H1 (cell line): ENCODE measurements around the gene SLC35B2. TPM values are rescaled to one million over a fixed set of nuclear protein-coding genes. Genes with fewer than 3 reads are reported as not detected.
A peak's percentile ranks its signal among the peaks of the same experiment; 100 is the strongest.

ENCODE experiments used
- microRNA counts: library from miRNA; unstranded; fragments of <30 nt; microRNA quantifications from one replicate; lab custom pipeline; 2015
- polyA plus RNA-seq, 7 experiments: library from polyadenylated mRNA; depleted of rRNA in 3 of 7; stranded (reverse) in 5 of 7; unstranded in 2 of 7; fragments of >200 nt in 5 of 7; fragments of 200-250 nt in 2 of 7; gene quantifications; 1 replicate in 5 of 7; 2 replicates in 1 of 7; 4 replicates in 1 of 7; pipeline versions ENCODE4 v1.2.1 to v1.2.3, GENCODE V29; 2011 to 2013; ENCODE audit warnings: missing spikeins in 2 of 7, mixed read lengths in 2 of 7
- small RNA-seq: library from polyadenylated mRNA; stranded (forward); fragments of <200 nt; extraction: miRNeasy Mini kit (QIAGEN cat#:217004); gene quantifications from one replicate; pipeline ENCODE3, GENCODE V24; 2013; ENCODE audit not compliant: insufficient read depth
- total RNA-seq: library from RNA; stranded (reverse); fragmentation: NEBNext Ultra II Directional; extraction: Animal tissue kit (Norgen Biotek cat#: 25700); gene quantifications from 2 replicates; pipeline ENCODE4 v1.2.1, GENCODE V29; 2021

SLC35B2 gene
- total and polyA plus RNA-seq, 2 of the 8 experiments (the other 6 are each of a cell fraction or from before 2014, with no cell fraction given): 29.5 to 65.0 TPM

MicroRNAs within 50 kb of the gene (microRNA counts, 767-probe panel; counts per million panel counts)
- microRNA hsa-miR-4647 (lab: Ali Mortazavi, UCI): 879 counts per million, percentile 95 among the panel's probes with 10 or more counts

Small RNA genes lying within 50 kb of the gene (small RNA-seq; reads per million reads assigned to genes)
- gene RN7SL811P: not detected

Other genes with a start within 250 kb of the SLC35B2 start
- 81.8 and 82.0 TPM in 2 replicates for gene MRPL14, start 130.1 kb downstream of the SLC35B2 start, total RNA-seq
- 97.1 and 105 TPM in 2 replicates for gene MRPL14, start 130.1 kb downstream of the SLC35B2 start, polyA plus RNA-seq (2011; rRNA removed)
- 60.5 and 61.1 TPM in 2 replicates for gene TMEM63B, start 130.0 kb downstream of the SLC35B2 start, total RNA-seq
- gene TMEM63B, start 130.0 kb downstream of the SLC35B2 start, polyA plus RNA-seq (2011; rRNA removed): 96.8 and 110 TPM in 2 replicates
- 0.97 and 1.2 TPM in 2 replicates for gene CAPN11, start 98.7 kb downstream of the SLC35B2 start, total RNA-seq
- gene CAPN11, start 98.7 kb downstream of the SLC35B2 start, polyA plus RNA-seq (2011; rRNA removed): 0.95 and 1.8 TPM in 2 replicates
- gene MYMX, start 40.6 kb downstream of the SLC35B2 start, total RNA-seq: 4.7 and 5.2 TPM in 2 replicates
- gene MYMX, start 40.6 kb downstream of the SLC35B2 start, polyA plus RNA-seq (2011; rRNA removed): 5.3 and 6.9 TPM in 2 replicates
- gene SLC29A1, start 33.9 kb downstream of the SLC35B2 start, total RNA-seq: 187 and 196 TPM in 2 replicates
- 558 and 626 TPM in 2 replicates for gene SLC29A1, start 33.9 kb downstream of the SLC35B2 start, polyA plus RNA-seq (2011; rRNA removed)
- 2,224 and 2,297 TPM in 2 replicates for gene HSP90AB1, start 10.4 kb downstream of the SLC35B2 start, total RNA-seq
- 1,244 and 1,564 TPM in 2 replicates for gene HSP90AB1, start 10.4 kb downstream of the SLC35B2 start, polyA plus RNA-seq (2011; rRNA removed)
- 10.8 and 13.5 TPM in 2 replicates for gene NFKBIE, start 8.0 kb upstream of the SLC35B2 start, total RNA-seq
- 19.2 and 22.9 TPM in 2 replicates for gene NFKBIE, start 8.0 kb upstream of the SLC35B2 start, polyA plus RNA-seq (2011; rRNA removed)
- gene TMEM151B, start 12.9 kb upstream of the SLC35B2 start, total RNA-seq: 15.5 and 15.7 TPM in 2 replicates
- 8.0 and 11.6 TPM in 2 replicates for gene TMEM151B, start 12.9 kb upstream of the SLC35B2 start, polyA plus RNA-seq (2011; rRNA removed)
- 19.9 and 20.4 TPM in 2 replicates for gene AARS2, start 55.8 kb upstream of the SLC35B2 start, total RNA-seq
- gene AARS2, start 55.8 kb upstream of the SLC35B2 start, polyA plus RNA-seq (2011; rRNA removed): 8.6 and 12.8 TPM in 2 replicates
- gene SPATS1, start 85.1 kb upstream of the SLC35B2 start, total RNA-seq: not detected in 2 replicates
- gene SPATS1, start 85.1 kb upstream of the SLC35B2 start, polyA plus RNA-seq (2011; rRNA removed): not detected in 2 replicates
- 31.9 and 32.8 TPM in 2 replicates for gene CDC5L, start 130.2 kb upstream of the SLC35B2 start, total RNA-seq
- gene CDC5L, start 130.2 kb upstream of the SLC35B2 start, polyA plus RNA-seq (2011; rRNA removed): 5.1 and 8.4 TPM in 2 replicates